Testis (tissue), 2 donors: Measurements from ENCODE around the gene EPB41L4A.

Experiments
- POLR2A ChIP-seq: fragments of 450-650 bp; IDR thresholded peaks from one replicate; pipeline ENCODE4 v1.6.1; 2017; ENCODE audit warnings: antibody characterized with exemption, mild to moderate bottlenecking, moderate library complexity
- TF ChIP-seq, protein P1 (sequence below), 3 experiments: fragments of 450-650 bp in 2 of 3; fragments of 200-600 bp in 1 of 3; sonication (generic) in 1 of 3; IDR thresholded peaks; one replicate each; pipeline ENCODE4 v1.5.1; 2016 to 2019; ENCODE audit warnings: antibody characterized with exemption in 3 of 3, mild to moderate bottlenecking in 2 of 3, moderate library complexity in 1 of 3

DNA sequence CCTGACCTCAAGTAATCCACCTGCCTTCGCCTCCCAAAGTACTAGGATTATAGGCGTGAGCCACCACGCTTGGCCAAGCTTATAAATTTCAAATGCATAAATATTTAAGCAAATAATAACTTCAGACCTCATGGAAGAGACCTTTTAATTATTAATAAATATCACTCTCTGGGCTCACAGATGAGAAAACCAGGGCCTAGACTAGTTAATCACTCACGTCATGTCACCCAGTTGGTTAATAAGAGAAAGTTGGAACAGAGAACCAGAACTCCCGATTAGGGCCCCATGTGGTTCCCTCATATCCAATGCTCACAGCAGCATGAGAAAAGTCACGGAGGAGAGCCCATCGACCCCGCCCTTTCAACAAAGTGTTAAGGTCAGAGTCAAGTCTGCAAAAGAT is 79.3 kb downstream of the EPB41L4A start:
- TF ChIP-seq, protein P1, sequence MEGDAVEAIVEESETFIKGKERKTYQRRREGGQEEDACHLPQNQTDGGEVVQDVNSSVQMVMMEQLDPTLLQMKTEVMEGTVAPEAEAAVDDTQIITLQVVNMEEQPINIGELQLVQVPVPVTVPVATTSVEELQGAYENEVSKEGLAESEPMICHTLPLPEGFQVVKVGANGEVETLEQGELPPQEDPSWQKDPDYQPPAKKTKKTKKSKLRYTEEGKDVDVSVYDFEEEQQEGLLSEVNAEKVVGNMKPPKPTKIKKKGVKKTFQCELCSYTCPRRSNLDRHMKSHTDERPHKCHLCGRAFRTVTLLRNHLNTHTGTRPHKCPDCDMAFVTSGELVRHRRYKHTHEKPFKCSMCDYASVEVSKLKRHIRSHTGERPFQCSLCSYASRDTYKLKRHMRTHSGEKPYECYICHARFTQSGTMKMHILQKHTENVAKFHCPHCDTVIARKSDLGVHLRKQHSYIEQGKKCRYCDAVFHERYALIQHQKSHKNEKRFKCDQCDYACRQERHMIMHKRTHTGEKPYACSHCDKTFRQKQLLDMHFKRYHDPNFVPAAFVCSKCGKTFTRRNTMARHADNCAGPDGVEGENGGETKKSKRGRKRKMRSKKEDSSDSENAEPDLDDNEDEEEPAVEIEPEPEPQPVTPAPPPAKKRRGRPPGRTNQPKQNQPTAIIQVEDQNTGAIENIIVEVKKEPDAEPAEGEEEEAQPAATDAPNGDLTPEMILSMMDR (IDR thresholded peaks at IDR 0.05), result no peak
- TF ChIP-seq POLR2A, result no peak
